ENCODE measurements around the gene SLC47A2.
A peak's percentile ranks its signal among the peaks of the same experiment; 100 is the strongest.

Gene SLC47A2

DNA sequence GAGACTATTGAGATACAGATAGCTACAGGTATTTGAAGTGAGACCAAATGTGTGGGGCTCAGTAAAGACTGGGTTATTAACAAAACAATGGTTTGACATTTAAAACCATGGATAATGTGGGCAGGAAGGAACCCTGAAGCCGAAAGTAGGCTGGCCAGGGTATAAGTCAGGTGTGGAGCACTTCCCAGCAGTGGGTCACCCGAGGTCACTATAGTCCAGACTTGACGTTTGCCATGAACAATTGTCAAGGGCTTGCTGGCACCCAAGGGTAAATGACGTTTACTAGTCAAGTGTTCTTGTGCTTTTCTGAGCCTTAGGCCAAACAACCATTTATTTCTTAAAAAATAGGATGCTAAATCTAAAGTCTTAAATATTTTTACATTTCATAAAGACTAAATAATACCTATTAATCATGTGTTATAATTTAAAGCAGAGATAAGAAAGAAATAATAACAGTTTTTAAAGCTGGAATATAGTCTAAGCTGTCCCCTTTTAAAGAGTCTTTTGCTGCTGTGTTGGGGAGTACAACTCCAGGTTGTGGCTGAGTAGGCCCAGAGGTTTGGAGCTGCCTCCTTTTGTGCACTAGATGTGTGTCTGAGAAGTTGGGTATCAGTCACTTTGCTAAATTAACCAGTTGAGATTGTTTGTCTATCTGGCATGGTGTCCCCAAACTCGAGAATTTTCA, 52.1 kb downstream of the SLC47A2 start:
- DNase-seq, result no peak

DNA sequence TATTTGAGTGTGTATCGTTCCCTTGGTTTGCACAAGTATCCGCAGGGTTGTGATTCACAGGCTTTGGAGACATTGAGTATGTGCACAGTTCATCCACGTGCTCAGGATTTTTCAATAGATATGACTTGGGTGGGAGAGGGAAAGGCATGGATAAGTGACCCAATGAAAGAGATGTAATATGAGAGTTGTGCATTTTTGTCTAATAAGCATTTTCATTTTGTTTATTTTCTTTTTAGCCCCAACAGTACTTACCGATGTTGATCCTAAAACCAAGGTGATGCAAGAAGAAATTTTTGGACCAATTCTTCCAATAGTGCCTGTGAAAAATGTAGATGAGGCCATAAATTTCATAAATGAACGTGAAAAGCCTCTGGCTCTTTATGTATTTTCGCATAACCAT, 53.3 kb downstream of the SLC47A2 start:
- no peak for DNase-seq

GRCh38 chr17:19661121-19661520, 55.3 kb downstream of the SLC47A2 start:
- DNase-seq, result no peak

GRCh38 chr17:19660219-19660870, 56.0 kb downstream of the SLC47A2 start:
- no peak for DNase-seq

- no peak for DNase-seq
These were observed 56.8 kb downstream of the SLC47A2 start for GRCh38 chr17:19659366-19660177.

DNA sequence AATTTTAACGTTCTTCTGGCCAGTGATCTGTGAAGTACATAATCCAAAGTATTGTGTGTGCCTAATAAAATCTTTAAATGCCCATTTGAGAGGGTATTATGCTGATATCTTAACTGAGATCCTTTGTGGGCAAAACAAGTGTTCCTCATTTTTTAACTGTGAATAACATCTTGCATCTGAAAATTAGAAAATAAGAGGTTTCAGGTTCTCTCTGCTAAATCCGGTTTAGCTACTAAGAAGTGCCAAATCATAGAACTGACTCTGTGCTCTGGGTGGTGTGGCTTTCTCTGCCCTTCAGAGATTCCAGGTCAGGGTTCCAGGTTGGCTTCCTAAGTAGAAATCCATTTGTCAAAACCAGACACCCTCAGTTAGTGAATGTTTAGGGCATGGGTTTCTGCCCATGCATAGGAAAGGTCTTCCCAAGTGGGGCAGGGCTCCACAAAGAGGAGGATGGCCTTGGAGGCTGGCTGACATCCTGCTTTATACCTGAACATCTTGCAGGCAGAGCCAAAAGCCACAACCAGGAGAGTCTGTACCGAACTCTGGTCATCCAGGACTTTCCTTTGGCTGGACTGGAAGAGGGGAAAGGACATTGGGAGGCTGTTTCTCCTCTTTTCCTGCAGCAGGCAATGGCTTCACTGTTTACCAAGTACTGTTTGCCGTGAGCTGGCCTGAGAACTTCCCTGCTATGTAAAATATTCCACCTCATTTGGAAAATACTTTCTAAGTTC, 59.4 kb downstream of the SLC47A2 start:
- DNase-seq, result no peak

GRCh38 chr17:19656336-19656735, 60.0 kb downstream of the SLC47A2 start:
- no peak for DNase-seq

- no peak for DNase-seq
These were observed 61.5 kb downstream of the SLC47A2 start for GRCh38 chr17:19654896-19655295.

- DNase-seq, result no peak
These were observed 62.0 kb downstream of the SLC47A2 start for GRCh38 chr17:19654342-19654886.

- DNase-seq, result no peak
These were observed 63.8 kb downstream of the SLC47A2 start for GRCh38 chr17:19652595-19652994.

- DNase-seq, result no peak
These were observed 64.7 kb downstream of the SLC47A2 start for GRCh38 chr17:19651451-19652238.

DNA sequence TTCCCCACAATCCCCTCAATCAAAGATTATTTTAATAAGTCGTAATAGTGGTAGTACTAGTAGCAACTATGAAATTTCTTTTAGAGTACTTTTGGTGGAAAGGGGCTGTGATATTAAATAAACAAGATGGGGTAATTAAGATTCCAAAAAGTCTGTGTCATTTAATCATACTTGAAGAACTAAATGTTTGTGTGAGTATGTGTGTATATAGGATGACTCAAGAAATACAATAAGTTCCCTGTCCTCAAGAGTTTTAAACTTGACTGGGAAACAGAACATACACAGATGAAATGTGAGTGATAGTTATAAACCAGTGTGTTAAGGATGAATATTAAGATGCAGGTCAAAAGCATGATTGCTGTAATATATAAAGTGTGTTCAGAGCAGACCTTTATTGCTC, 65.6 kb downstream of the SLC47A2 start:
- DNase-seq, result no peak

DNA sequence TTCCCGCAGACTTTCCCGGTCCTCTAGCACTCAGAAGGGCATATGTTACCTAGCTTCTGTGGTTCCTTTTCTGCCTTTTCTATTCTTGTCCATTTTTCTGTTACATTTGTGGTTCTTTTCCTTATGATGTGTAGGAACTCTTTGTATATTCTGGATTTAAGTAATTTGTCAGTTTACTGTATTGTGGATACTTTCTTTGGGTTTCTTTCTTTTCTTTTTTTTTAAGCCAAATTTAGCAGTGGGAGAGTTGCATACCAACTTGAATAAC, 67.2 kb downstream of the SLC47A2 start:
- no peak for DNase-seq

DNA sequence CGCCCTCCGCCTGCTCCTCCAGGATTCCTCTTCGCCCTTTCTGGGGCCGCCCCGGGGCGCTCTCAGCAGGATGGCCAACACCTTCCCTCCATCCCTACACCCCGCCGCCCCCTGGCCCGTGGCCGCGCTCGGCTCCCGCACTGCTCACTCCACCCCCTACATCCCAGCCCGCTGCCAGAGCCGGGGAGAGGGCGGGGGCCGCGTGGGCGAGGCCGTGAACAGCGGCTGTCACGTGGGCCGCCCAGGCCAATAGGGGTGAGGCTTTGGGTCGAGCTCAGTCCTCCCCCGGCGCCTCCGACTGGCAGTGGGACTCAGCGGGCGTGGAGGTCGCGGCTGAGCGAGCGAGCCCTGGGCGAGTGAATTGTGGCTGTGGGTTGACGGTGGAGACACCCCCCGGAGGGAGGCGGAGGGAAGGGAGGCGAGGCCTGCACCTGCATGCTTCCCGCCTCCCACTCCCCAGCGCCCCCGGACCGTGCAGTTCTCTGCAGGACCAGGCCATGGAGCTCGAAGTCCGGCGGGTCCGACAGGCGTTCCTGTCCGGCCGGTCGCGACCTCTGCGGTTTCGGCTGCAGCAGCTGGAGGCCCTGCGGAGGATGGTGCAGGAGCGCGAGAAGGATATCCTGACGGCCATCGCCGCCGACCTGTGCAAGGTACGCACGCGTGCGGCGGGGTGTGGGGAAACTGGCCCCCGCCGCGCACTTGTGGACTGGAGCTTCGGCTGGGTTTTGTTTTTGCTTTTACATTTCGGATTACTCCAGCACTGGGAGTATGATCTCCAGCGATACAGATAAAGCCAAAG, 67.7 kb downstream of the SLC47A2 start, which contains the start of gene ALDH3A2:
Gene ALDH3A2, plus strand, starts transcription at position 277 of the 799 bp plus-strand sequence. Its CDS starts 221 bp downstream, at position 498.
- DNase-seq, result peak; percentile 91

GRCh38 chr17:19647697-19648474, 68.5 kb downstream of the SLC47A2 start:
- peak; percentile 11 for DNase-seq

GRCh38 chr17:19646788-19647696, 69.3 kb downstream of the SLC47A2 start:
- DNase-seq, result no peak

DNA sequence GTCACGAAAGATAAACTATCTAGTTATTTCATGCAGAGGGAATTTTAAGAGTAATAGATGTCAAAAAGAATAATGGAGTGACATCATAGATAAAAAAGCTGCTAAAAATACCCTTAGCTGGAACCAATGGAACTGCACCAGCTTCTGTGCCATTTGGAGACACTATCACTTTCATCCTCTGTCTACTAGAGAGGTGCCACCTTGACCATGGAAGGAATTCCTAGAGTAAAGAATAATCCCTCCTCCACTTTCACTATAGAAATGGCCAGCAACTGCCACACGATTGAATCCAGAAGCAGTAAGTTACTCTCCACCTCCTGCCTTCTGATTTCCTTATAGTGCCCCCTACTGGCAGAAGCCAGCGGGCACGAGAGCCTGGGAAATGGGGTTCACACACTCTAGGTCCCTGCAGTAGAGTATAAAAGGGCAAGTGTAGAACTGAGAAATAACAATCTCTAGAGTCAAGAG, 70.6 kb downstream of the SLC47A2 start:
- DNase-seq, result peak; percentile 44

GRCh38 chr17:19644493-19645210, 71.7 kb downstream of the SLC47A2 start:
- no peak for DNase-seq
